Adipose tissue (tissue), 3 donors: Measurements from ENCODE around the gene SLC35G2. TPM values are rescaled to one million over a fixed set of nuclear protein-coding genes. Genes with fewer than 3 reads are reported as not detected.

Experiments used
- H3K27ac ChIP-seq: one replicate; pipeline ENCODE4 v1.5.1; 2013; ENCODE audit warnings: low read depth, low read length
- WGBS, 3 donors: extraction: QIAGEN DNeasy Blood & Tissue Kit; methylation state at CpG; one replicate each; pipeline ENCODE4 v1.1.7; 2013; 5-methylcytosine and 5-hydroxymethylcytosine counted together
- polyA plus RNA-seq, 3 donors: library from polyadenylated mRNA; stranded (reverse); fragments of 200-250 nt; gene quantifications; one replicate each; pipeline ENCODE4 v1.2.3, GENCODE V29; 2013
- donor health status: healthy with polysubstance abuse.
- donor health status: Bipolar disorder and iron deficiency.
- donor health status: healthy.

The SLC35G2 gene
- polyA plus RNA-seq, 3 donors, result 4.0 to 16.4 (median 5.3) TPM

- WGBS, 3 donors, result 5 to 6% (median 5%) methylated on average over 50 to 51 of the region's 51 CpGs
Observed at GRCh38 chr3:136819731-136820679, 1.1 kb downstream of the SLC35G2 start.

DNA sequence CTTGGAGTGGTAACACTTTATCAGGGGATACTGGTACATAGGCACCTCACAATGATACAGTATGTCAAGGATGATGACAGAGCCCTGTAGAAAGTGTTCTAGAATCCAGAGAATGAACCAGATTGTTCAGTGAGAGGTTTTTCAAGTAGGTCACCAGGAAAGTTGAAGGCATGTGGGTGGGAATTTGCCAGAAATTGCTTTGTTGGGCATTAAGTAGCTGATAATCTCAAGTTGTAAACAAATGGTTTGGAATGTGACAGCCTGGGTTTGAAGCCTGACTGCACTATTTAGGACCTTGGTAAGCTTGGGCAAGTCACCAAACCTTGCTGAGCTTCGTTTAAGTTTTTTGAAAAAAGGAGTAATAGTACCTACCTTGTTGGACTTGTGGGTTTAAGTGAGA lies 12.5 kb downstream of the SLC35G2 start:
- WGBS, 3 donors, result 58 to 81% (median 75%) methylated on average over 1 of the region's 1 CpG
- no peak overlapping the region for H3K27ac ChIP-seq

More at GRCh38 chr3:136819731-136820679, 1.1 kb downstream of the SLC35G2 start:
- no peak overlapping the region for H3K27ac ChIP-seq

DNA sequence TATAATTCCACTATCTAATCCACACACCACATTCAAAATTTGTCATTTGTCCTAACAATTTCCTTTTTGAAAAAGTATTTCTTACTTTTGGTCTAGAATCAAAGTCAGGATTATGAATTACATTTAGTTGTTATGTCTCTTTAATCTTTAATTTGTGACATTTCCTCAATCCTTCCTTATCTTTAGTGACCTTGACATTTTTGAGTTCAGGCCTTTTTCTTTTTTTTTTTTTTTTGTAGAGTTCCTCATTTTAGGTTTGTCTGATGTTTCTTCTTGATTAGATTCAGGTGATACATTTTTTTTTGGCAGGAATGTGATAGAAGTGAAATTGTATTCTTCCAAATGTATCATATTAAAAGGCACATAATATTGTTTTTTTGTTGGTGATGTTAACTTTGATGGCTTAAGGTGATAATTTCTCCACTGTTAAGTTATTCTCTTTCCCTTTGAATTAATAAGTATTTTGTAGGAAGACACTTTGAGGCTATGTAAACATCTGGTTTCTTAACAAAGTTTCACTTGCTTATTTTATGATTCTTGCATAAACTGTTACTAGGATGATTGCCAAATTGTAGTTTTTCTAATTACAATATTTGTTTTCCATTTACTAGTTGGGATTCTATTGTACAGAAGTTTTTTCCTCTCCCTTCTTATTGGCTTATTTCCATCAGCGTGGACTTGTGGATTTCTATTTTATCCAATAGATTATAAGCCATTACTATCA lies 16.3 kb downstream of the SLC35G2 start:
- H3K27ac ChIP-seq, result no peak overlapping the region
- WGBS, 3 donors, result 76 to 94% (median 94%) methylated on average over 1 of the region's 1 CpG

DNA sequence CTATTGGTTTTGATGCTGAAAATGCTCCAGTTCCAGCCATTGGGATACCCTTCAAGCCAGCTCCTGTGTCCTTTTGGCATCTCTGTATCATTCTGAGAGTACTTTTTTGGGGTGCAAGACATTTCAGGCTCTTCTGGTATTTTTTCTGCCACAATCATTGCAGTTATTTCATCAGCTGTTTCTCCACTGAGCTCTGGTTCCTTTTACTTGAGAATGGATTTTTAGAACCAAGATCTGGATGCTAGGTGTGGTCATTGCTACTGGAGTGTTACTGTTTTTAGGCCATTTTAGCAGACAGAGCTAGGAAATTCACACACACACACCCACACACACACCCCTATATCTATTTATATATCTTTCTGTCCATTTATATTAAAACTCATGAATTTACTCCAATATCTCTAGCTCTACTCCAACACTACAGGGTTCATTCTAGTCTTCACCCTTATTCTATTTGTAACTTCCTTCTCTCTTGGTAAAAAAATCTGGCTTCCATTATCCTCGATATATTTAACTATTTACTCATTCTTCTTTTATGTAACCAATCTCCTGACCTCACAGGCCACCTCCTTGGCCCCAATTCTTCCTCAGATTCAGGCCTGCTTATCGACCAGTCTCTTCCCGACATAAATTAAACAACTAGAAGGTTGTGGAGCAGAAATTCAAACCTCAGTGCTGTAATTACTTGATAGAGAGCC lies 17.0 kb downstream of the SLC35G2 start:
- WGBS, 3 donors, result 33 to 47% (median 41%) methylated on average over 3 of the region's 3 CpGs
- H3K27ac ChIP-seq, result no peak overlapping the region

DNA sequence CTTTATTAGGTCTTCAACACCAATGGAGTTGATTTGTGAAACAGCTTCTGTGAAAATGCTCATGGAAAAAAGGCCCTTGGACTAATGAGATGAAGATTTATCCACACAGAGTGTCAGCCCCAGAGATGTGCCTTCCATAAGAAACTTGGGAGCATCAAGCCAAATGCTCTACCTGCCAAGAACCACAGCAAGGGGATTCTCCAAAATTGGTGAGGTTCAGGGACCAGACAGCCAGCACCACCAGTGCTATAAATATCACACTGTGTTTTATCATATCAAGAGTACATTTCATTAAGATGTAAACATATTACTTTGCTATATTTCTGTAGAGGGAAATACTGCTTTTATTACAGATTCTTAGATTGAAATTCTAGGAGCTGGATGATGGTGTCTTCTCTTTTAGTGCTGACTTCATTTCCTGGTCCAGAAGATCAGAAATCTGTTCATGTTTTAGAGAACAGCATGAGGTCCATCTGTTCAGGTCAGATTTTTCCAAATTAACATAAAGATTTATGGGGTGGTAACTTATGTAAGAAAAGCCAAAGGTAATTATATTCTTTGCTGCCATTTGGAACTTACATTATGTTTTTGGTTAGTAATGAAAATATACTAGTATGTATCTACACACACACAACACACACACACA lies 17.7 kb downstream of the SLC35G2 start:
- no peak overlapping the region for H3K27ac ChIP-seq

- WGBS, 3 donors, result 16 to 52% (median 16%) methylated on average over 1 of the region's 1 CpG
- no peak overlapping the region for H3K27ac ChIP-seq
Observed at GRCh38 chr3:136838641-136839555, 20.0 kb downstream of the SLC35G2 start.

GRCh38 chr3:136839556-136839931 lies 20.6 kb downstream of the SLC35G2 start:
- H3K27ac ChIP-seq, result no peak overlapping the region

- H3K27ac ChIP-seq, result no peak overlapping the region
- 72 to 97% (median 81%) methylated on average over 2 of the region's 2 CpGs for WGBS, 3 donors
Observed at GRCh38 chr3:136840252-136840651, 21.3 kb downstream of the SLC35G2 start.

DNA sequence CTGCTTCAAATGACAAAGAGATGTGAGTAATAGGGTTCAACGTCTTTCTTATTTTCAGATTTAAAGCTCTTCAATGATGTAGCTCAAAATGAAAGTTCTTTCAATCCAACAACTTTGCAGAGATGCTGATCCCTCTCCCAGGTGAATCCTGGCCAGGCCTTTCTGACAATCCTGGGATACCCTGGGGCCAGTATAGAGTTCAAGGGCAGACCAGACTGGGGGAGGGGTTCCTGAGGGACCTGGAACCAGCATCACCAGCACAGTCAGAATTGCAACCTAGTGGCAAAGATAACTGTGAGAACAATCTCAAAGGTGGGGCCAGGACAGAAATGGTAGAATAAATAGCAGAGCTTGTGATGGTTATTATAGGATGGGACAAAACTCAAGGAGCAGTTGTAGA lies 23.4 kb downstream of the SLC35G2 start:
- H3K27ac ChIP-seq, result no peak overlapping the region
- WGBS, 3 donors, result 83 to 93% (median 88%) methylated on average over 1 of the region's 1 CpG

DNA sequence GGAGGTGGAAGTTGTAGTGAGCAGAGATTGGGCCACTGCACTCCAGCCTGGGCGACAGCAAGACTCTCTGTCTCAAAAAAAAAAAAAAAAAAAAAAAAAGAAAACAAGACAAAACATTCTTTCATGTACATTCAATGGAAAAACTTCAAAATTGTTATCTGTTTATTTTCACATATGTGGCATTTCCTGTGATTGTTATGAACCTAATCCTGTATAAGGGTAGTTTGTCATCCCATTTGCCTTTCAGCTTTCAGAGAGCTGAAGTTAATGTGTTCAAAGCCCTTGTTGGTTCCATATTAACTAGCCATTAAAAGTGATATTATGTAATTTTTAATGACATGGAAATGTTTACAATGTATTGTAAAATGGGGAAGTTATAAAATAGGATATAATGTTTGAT lies 25.8 kb downstream of the SLC35G2 start:
- WGBS, 3 donors, result 79 to 92% (median 92%) methylated on average over 1 of the region's 1 CpG
- H3K27ac ChIP-seq, result no peak overlapping the region

DNA sequence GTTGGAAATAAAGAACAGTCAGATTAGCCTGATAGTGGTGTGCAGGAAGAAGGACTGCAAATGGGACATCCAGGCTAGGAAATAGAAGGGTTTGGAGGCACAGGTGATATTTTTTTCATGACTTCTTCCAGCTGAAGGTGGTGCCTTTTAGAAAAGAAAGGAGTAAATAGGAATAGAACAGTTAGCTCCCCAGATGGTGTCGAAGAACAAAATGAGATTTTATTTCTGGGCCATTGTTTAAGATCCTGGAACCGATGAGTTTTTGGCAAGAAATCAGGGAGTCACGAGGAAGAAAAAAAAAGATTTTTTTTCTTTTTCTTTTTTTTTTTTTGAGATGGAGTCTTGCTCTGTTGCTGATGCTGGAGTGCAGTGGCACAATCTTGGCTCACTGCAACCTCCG lies 33.3 kb downstream of the SLC35G2 start:
- 68 to 88% (median 77%) methylated on average over 4 of the region's 4 CpGs for WGBS, 3 donors
- H3K27ac ChIP-seq, result no peak overlapping the region

GRCh38 chr3:136856665-136857064 lies 37.7 kb downstream of the SLC35G2 start:
- no peak overlapping the region for H3K27ac ChIP-seq

DNA sequence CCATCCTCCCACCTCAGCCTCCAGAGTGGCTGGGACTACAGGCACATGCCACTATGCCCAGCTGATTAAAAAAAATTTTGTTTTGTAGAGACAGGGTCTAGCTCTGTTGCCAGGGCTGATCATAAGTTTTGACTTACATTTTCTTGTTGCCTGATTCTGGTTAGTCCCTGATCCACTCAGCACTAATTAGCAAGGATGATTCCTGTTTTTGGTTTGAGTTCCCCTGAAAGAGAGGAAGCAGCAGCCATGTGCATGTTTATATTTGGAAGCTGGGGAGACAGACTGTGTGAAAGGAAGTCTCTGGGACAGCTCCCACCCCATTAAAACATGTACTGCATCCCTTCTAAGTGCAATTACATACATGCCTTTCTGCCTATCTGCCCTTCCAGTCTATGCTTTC lies 39.5 kb downstream of the SLC35G2 start:
- H3K27ac ChIP-seq, result no peak overlapping the region

- H3K27ac ChIP-seq, result no peak overlapping the region
- WGBS, 3 donors, result 18 to 52% (median 32%) methylated on average over 4 of the region's 4 CpGs
Observed at GRCh38 chr3:136860541-136860940, 41.6 kb downstream of the SLC35G2 start.

GRCh38 chr3:136861890-136862616 lies 43.1 kb downstream of the SLC35G2 start, which contains the start of gene NCK1:
Gene NCK1 (plus strand): TSS chr3:136862208. CDS start chr3:136928002, 65,794 bp downstream.
- peak within 1 kb of the TSS; percentile 84 for H3K27ac ChIP-seq
- WGBS, 3 donors, result 0 to 1% (median 0%) methylated on average over 53 to 67 of the region's 67 CpGs

DNA sequence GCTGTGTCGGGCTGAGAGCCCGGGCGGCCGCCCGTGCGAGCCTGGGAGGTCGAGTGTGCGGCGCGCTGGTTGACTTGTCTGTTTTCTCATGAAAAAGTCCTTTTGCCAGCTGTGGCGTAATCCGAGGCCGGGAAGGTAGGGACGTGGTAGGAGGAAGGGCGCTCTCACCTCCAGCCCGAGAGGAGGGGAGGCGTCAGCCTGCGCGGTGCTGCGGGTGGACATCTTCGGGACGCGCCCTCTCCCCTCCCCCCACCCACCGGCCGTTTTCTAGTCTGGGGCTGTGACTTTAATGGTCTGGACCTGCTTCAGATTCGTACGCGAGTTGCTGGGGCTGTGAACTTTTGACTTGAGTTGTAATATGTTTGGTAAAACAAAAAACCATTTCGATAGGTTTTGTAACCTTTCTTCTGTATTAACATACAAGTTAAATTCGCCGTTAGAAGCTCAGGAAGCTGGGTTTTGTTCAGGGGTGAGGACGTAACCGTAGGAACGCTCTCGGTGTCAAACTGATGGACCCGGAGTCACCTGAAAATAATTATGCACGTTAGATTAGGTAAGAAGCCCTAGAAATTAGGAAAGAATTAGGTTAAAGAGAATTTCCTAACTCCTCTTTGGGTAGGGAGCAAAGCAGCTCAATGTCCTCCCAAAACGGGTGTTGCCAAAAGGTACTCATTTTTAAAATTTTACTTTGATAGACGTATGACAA lies 43.8 kb downstream of the SLC35G2 start:
- peak overlapping the region; percentile 84 for H3K27ac ChIP-seq
- 0 to 1% (median 0%) methylated on average over 33 to 38 of the region's 39 CpGs for WGBS, 3 donors
